H1 (cell line): Measurements from ENCODE around the gene C5orf58. TPM values are rescaled to one million over a fixed set of nuclear protein-coding genes. Genes with fewer than 3 reads are reported as not detected.

Experiments used
- CTCF ChIA-PET: fragments of 300-600 bp; sonication (Branson Sonifier 250); formaldehyde crosslinking; loops from one replicate; lab custom pipeline; 2021; ENCODE audit not compliant: partially characterized antibody; lab: Charles Lee
- POLR2A ChIA-PET: fragments of 300-600 bp; sonication (Branson Sonifier 250); formaldehyde crosslinking; loops from one replicate; lab custom pipeline; 2021; ENCODE audit warnings: inconsistent platforms; ENCODE audit not compliant: partially characterized antibody; lab: Charles Lee
- DNase-seq, 2 experiments: peaks; one replicate each; pipeline versions ENCODE4 v3.0.0 to v3.0.0-alpha.2; 2010 to 2022; ENCODE audit warnings: low spot score in 2 of 2, low read depth in 1 of 2, mixed read lengths in 1 of 2
- FAIRE-seq: peaks from 2 replicates; lab custom pipeline; 2011; peaks lifted over from hg19 to GRCh38; lab: Jason Lieb, UNC
- H2AFZ ChIP-seq: 2 replicates; pipeline ENCODE4 v1.8.1; 2012; ENCODE audit warnings: low read length, inconsistent platforms
- H2AK5ac ChIP-seq: 2 replicates; pipeline ENCODE4 v1.6.1; 2013; ENCODE audit warnings: low read depth, low read length
- H2BK120ac ChIP-seq: replicated peaks from 2 replicates; pipeline ENCODE3; 2013; ENCODE audit warnings: low read depth, low read length, inconsistent platforms
- H2BK12ac ChIP-seq: 2 replicates; pipeline ENCODE4 v1.6.1; 2013; ENCODE audit warnings: low read depth, low read length
- H2BK15ac ChIP-seq: 2 replicates; pipeline ENCODE4 v1.6.1; 2013; ENCODE audit warnings: low read length
- H2BK20ac ChIP-seq: 2 replicates; pipeline ENCODE4 v1.6.1; 2013; ENCODE audit warnings: low read length
- H2BK5ac ChIP-seq: 2 replicates; pipeline ENCODE4 v1.6.1; 2013; ENCODE audit warnings: low read depth, low read length
- H3K14ac ChIP-seq: 2 replicates; pipeline ENCODE4 v1.6.1; 2013; ENCODE audit warnings: inconsistent platforms; ENCODE audit not compliant: insufficient read length
- H3K18ac ChIP-seq: 2 replicates; pipeline ENCODE4 v1.6.1; 2013; ENCODE audit warnings: low read length; ENCODE audit errors: extremely low read depth
- H3K23ac ChIP-seq: 2 replicates; pipeline ENCODE4 v1.6.1; 2013; ENCODE audit warnings: inconsistent platforms; ENCODE audit not compliant: insufficient read length
- H3K23me2 ChIP-seq: 2 replicates; pipeline ENCODE4 v1.6.1; 2013; ENCODE audit warnings: low read depth, low read length
- H3K27ac ChIP-seq: 2 replicates; pipeline ENCODE4 v1.6.1; 2011; ENCODE audit warnings: low read depth, low read length, inconsistent platforms
- H3K27me3 ChIP-seq, 4 experiments: replicated peaks in 1 of 4; 1 replicate in 1 of 4; 2 replicates in 3 of 4; pipeline versions ENCODE4 v1.6.1 to v1.8.1; 2011 to 2013; ENCODE audit warnings: low read length in 3 of 4, mild to moderate bottlenecking in 3 of 4, inconsistent platforms in 2 of 4, mixed read lengths in 2 of 4, moderate library complexity in 1 of 4; ENCODE audit not compliant: control insufficient read depth in 3 of 4, insufficient read depth in 3 of 4; ENCODE audit errors: extremely low read depth in 1 of 4
- H3K36me3 ChIP-seq, 4 experiments: 2 replicates each; pipeline versions ENCODE4 v1.6.1 to v1.8.1; 2011 to 2013; ENCODE audit warnings: mild to moderate bottlenecking in 4 of 4, low read length in 3 of 4, moderate library complexity in 2 of 4, control low read depth in 1 of 4, inconsistent platforms in 1 of 4; ENCODE audit not compliant: insufficient read depth in 4 of 4, control insufficient read depth in 2 of 4
- H3K4ac ChIP-seq: replicated peaks from 2 replicates; pipeline ENCODE3; 2013; ENCODE audit warnings: low read length, low read depth, mixed read lengths, inconsistent platforms; ENCODE audit not compliant: insufficient read length
- H3K4me1 ChIP-seq, 4 experiments: replicated peaks in 1 of 4; 1 replicate in 1 of 4; 2 replicates in 3 of 4; pipeline versions ENCODE4 v1.6.1 to v1.8.1; 2011 to 2013; ENCODE audit warnings: low read length in 3 of 4, inconsistent platforms in 2 of 4, mixed read lengths in 1 of 4; ENCODE audit not compliant: insufficient read depth in 4 of 4, control insufficient read depth in 3 of 4
- H3K4me2 ChIP-seq, 2 experiments: 2 replicates each; pipeline versions ENCODE4 v1.6.1 to v1.8.1; 2011 to 2013; ENCODE audit warnings: low read depth in 2 of 2, low read length in 2 of 2, control low read depth in 1 of 2, inconsistent platforms in 1 of 2, mild to moderate bottlenecking in 1 of 2; ENCODE audit not compliant: insufficient read depth in 1 of 2
- H3K4me3 ChIP-seq, 4 experiments: fragments of 200-600, 300-600 bp in 1 of 4; sonication (generic), shearing (Covaris generic), sonication (Bioruptor Twin) in 1 of 4; 2 replicates each; pipeline versions ENCODE4 v1.5.1 to v1.8.1; 2011 to 2016; ENCODE audit warnings: low read length in 4 of 4, low read depth in 3 of 4, control low read depth in 2 of 4, inconsistent platforms in 2 of 4, mild to moderate bottlenecking in 2 of 4, mixed read lengths in 1 of 4, moderate library complexity in 1 of 4; ENCODE audit not compliant: insufficient read depth in 2 of 4; ENCODE audit errors: extremely low read depth in 1 of 4
- H3K56ac ChIP-seq: replicated peaks from 2 replicates; pipeline ENCODE3; 2013; ENCODE audit warnings: low read depth, mild to moderate bottlenecking, mixed read lengths, low read length, inconsistent platforms; ENCODE audit not compliant: insufficient read length
- H3K79me1 ChIP-seq: 2 replicates; pipeline ENCODE4 v1.6.1; 2013; ENCODE audit warnings: low read depth, low read length, control low read depth
- H3K79me2 ChIP-seq, 2 experiments: 2 replicates each; pipeline versions ENCODE4 v1.6.1 to v1.8.1; 2012 to 2013; ENCODE audit warnings: low read length in 2 of 2, mild to moderate bottlenecking in 2 of 2, inconsistent platforms in 1 of 2; ENCODE audit not compliant: insufficient read depth in 2 of 2, control insufficient read depth in 1 of 2
- H3K9ac ChIP-seq, 4 experiments: replicated peaks in 1 of 4; 1 replicate in 1 of 4; 2 replicates in 3 of 4; pipeline versions ENCODE4 v1.6.1 to v1.8.1; 2011 to 2013; ENCODE audit warnings: low read depth in 3 of 4, low read length in 3 of 4, control low read depth in 2 of 4, mild to moderate bottlenecking in 2 of 4, moderate library complexity in 2 of 4, inconsistent platforms in 1 of 4; ENCODE audit errors: extremely low read depth in 1 of 4
- H3K9me3 ChIP-seq, 2 experiments: 2 replicates each; pipeline versions ENCODE4 v1.6.1 to v1.8.1; 2012 to 2013; ENCODE audit warnings: mild to moderate bottlenecking in 2 of 2, moderate library complexity in 2 of 2, control low read depth in 1 of 2, inconsistent platforms in 1 of 2, low read depth in 1 of 2, low read length in 1 of 2, mixed read lengths in 1 of 2; ENCODE audit not compliant: insufficient read depth in 2 of 2
- H4K20me1 ChIP-seq, 2 experiments: replicated peaks in 1 of 2; 2 replicates each; pipeline versions ENCODE3 to v1.8.1; 2011 to 2013; ENCODE audit warnings: inconsistent platforms in 2 of 2, low read length in 2 of 2, mild to moderate bottlenecking in 1 of 2; ENCODE audit not compliant: insufficient read depth in 2 of 2, control insufficient read depth in 1 of 2
- H4K5ac ChIP-seq: 2 replicates; pipeline ENCODE4 v1.6.1; 2013; ENCODE audit warnings: low read length, low read depth, mixed read lengths, inconsistent platforms; ENCODE audit not compliant: insufficient read length
- H4K8ac ChIP-seq: 2 replicates; pipeline ENCODE4 v1.8.0; 2013; ENCODE audit warnings: mild to moderate bottlenecking, moderate library complexity, low read length, inconsistent platforms; ENCODE audit not compliant: insufficient read depth; ENCODE audit errors: extremely low read depth
- H4K91ac ChIP-seq: replicated peaks from 2 replicates; pipeline ENCODE3; 2013; ENCODE audit warnings: low read length, mixed read lengths, inconsistent platforms; ENCODE audit not compliant: insufficient read length
- EP300 ChIP-seq, 2 experiments: IDR thresholded peaks; 1 replicate in 1 of 2; 2 replicates in 1 of 2; pipeline ENCODE4 v1.6.1; 2011 to 2012; ENCODE audit warnings: low read depth in 2 of 2, low read length in 2 of 2, mild to moderate bottlenecking in 2 of 2, borderline replicate concordance in 1 of 2, inconsistent platforms in 1 of 2, moderate library complexity in 1 of 2
- HDAC6 ChIP-seq: IDR thresholded peaks from one replicate; pipeline ENCODE4 v1.7.1; 2012; ENCODE audit warnings: low read depth, mild to moderate bottlenecking, inconsistent platforms, low read length, moderate library complexity
- MAFK ChIP-seq: IDR thresholded peaks from 2 replicates; pipeline ENCODE4 v1.6.1; 2012; ENCODE audit warnings: low read depth, mild to moderate bottlenecking, improper control_type of control experiment, low read length
- RXRA ChIP-seq: IDR thresholded peaks from 2 replicates; pipeline ENCODE4 v1.6.1; 2011; ENCODE audit warnings: low read depth, mild to moderate bottlenecking, low read length, moderate library complexity; ENCODE audit not compliant: insufficient read depth
- TCF12 ChIP-seq: IDR thresholded peaks from 2 replicates; pipeline ENCODE4 v1.6.1; 2011; ENCODE audit warnings: low read depth, mild to moderate bottlenecking, low read length
- WGBS, 2 experiments: shearing (Covaris generic) in 1 of 2; methylation state at CpG; one replicate each; pipeline versions ENCODE4 v1.1.6 to v1.1.7; 2013 to 2015; ENCODE audit warnings: low lambda C conversion rate in 2 of 2, mixed read lengths in 2 of 2, inconsistent platforms in 1 of 2, low coverage in 1 of 2, missing lambda C conversion rate in 1 of 2; ENCODE audit not compliant: insufficient replicate concordance in 2 of 2, insufficient coverage in 1 of 2, insufficient read length in 1 of 2; ENCODE audit errors: extremely low coverage in 1 of 2, missing lambda C conversion rate in 1 of 2; 5-methylcytosine and 5-hydroxymethylcytosine counted together
- polyA plus RNA-seq, 7 experiments: library from polyadenylated mRNA; depleted of rRNA in 3 of 7; stranded (reverse) in 5 of 7; unstranded in 2 of 7; fragments of >200 nt in 5 of 7; fragments of 200-250 nt in 2 of 7; gene quantifications; 1 replicate in 5 of 7; 2 replicates in 1 of 7; 4 replicates in 1 of 7; pipeline versions ENCODE4 v1.2.1 to v1.2.3, GENCODE V29; 2011 to 2013; ENCODE audit warnings: missing spikeins in 2 of 7, mixed read lengths in 2 of 7
- total RNA-seq: library from RNA; stranded (reverse); fragmentation: NEBNext Ultra II Directional; extraction: Animal tissue kit (Norgen Biotek cat#: 25700); gene quantifications from 2 replicates; pipeline ENCODE4 v1.2.1, GENCODE V29; 2021

Gene C5orf58
- total and polyA plus RNA-seq, 2 of the 8 experiments (the other 6 are each of a cell fraction or from before 2014, with no cell fraction given) = 0.24 to 1.6 TPM

DNA sequence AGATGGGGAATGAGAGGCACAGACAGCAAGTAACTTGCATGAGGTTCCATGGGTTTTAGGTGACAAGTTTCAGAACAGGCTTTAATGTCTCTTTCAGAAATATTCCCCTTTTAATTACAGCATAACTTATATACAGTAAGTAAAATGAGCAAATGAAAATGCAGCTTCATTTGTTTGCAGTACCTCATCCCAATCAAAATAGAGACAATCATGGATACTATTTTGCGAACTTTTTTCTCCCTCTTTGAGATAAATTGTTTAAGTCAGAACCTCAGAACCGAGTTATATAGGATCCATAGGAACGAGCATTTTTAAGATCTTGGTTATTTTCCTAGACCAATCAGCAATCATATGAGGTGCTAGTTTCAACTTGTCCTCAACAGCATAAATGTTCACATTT is 61.3 kb downstream of the C5orf58 start:
- Histone ChIP-seq H4K5ac (no peak overlapping the region), H3K18ac (no peak overlapping the region), H4K91ac (no peak overlapping the region), H3K9me3 (peaks cover 9 to 11% of the 10 kb centered on the region in 2 experiments; a peak in 3 of 4 replicates), H2AFZ (no peak overlapping the region), H3K14ac (no peak overlapping the region), H4K8ac (no peak overlapping the region), H3K4me2 (no peak overlapping the region), H3K9ac (no peak overlapping the region), H2AK5ac (no peak overlapping the region), H3K36me3 (no peaks in the 10 kb centered on the region), H3K23ac (no peak overlapping the region), H3K79me2 (no peaks in the 10 kb centered on the region), H3K79me1 (no peaks in the 10 kb centered on the region), H2BK12ac (no peak overlapping the region), H3K27ac (no peak overlapping the region), H3K4ac (no peak overlapping the region), H3K56ac (no peak overlapping the region), H3K27me3 (peaks cover 0 to 1% (median 0%) of the 10 kb centered on the region in 4 experiments; a peak in 2 of 7 replicates), H2BK20ac (no peak overlapping the region), H2BK15ac (no peak overlapping the region), H3K4me3 (no peak overlapping the region), H4K20me1 (no peaks in the 10 kb centered on the region), H2BK120ac (no peak overlapping the region), H3K23me2 (no peaks in the 10 kb centered on the region), H3K4me1 (peaks cover 0 to 3% (median 1%) of the 10 kb centered on the region in 4 experiments; a peak in 2 of 7 replicates), H2BK5ac (no peak overlapping the region)
- TF ChIP-seq TCF12 (no peak), RXRA (no peak), MAFK (no peak), HDAC6 (no peak), EP300 (IDR thresholded peaks at IDR 0.05; ENCODE audit: borderline replicate concordance in 1 of 2, low read depth in 2 of 2, low read length in 2 of 2) (no peak)
- no peak for FAIRE-seq
- CTCF ChIA-PET = interaction anchor here (0.7 to 3.4 kb wide), 11 partner anchors 9 to 110 kb away, joined by 3 to 14 read pairs (median 4); no protein-coding TSS in a partner anchor
- 83% methylated on average over 3 of the region's 3 CpGs; no CpG with 5 or more reads in 1 of the 2 experiments for WGBS, 2 experiments
- DNase-seq = no peak
- POLR2A ChIA-PET = interaction anchor here (0.9 kb wide), 1 partner anchor 14 kb away, joined by 4 read pairs; no protein-coding TSS in a partner anchor
